Sigmoid colon (tissue), 7 donors: ENCODE measurements around the gene BIRC7. TPM values are rescaled to one million over a fixed set of nuclear protein-coding genes. Genes with fewer than 3 reads are reported as not detected.

Experiments
- DNase-seq: peaks from one replicate; pipeline ENCODE4 v3.0.0-alpha.2; 2019
- H3K27ac ChIP-seq, 4 donors: fragments of 200-600 bp; sonication (generic); one replicate each; pipeline ENCODE4 v1.5.1; 2016 to 2019; ENCODE audit warnings: mild to moderate bottlenecking in 1 of 4
- H3K27me3 ChIP-seq, 3 donors: fragments of 200-600 bp; sonication (generic); one replicate each; pipeline ENCODE4 v1.5.1; 2019; ENCODE audit warnings: mild to moderate bottlenecking in 1 of 3
- H3K36me3 ChIP-seq, 4 donors: fragments of 200-600 bp; sonication (generic); one replicate each; pipeline ENCODE4 v1.5.1; 2016 to 2019
- H3K4me1 ChIP-seq, 4 donors: fragments of 200-600 bp; sonication (generic); one replicate each; pipeline ENCODE4 v1.5.1; 2017 to 2019
- H3K4me3 ChIP-seq, 4 donors: fragments of 200-600 bp; sonication (generic); one replicate each; pipeline ENCODE4 v1.5.1; 2017 to 2019; ENCODE audit warnings: mild to moderate bottlenecking in 2 of 4, moderate library complexity in 1 of 4
- H3K9me3 ChIP-seq, 4 donors: fragments of 200-600 bp in 3 of 4; sonication (generic) in 3 of 4; one replicate each; pipeline versions ENCODE4 v1.5.1 to v1.6.1; 2013 to 2019
- CTCF ChIP-seq, 4 experiments: fragments of 450-650 bp in 3 of 4; fragments of 200-600 bp in 1 of 4; IDR thresholded peaks; one replicate each; pipeline ENCODE4 v1.5.1; 2016 to 2019; ENCODE audit warnings: antibody characterized with exemption in 4 of 4, mild to moderate bottlenecking in 3 of 4, moderate library complexity in 2 of 4
- EP300 ChIP-seq, 4 donors: sonication (generic); formaldehyde crosslinking; IDR thresholded peaks; one replicate each; pipeline ENCODE4 v1.6.1; 2017; ENCODE audit warnings: antibody characterized with exemption in 4 of 4
- POLR2A ChIP-seq, 2 donors: fragments of 450-650 bp; IDR thresholded peaks; one replicate each; pipeline ENCODE4 v1.6.1; 2016; ENCODE audit warnings: antibody characterized with exemption in 2 of 2, mild to moderate bottlenecking in 2 of 2, moderate library complexity in 2 of 2
- POLR2AphosphoS5 ChIP-seq, 4 donors: sonication (generic); formaldehyde crosslinking; IDR thresholded peaks; one replicate each; pipeline ENCODE4 v1.6.1; 2017; ENCODE audit warnings: antibody characterized with exemption in 4 of 4
- WGBS, 2 donors: extraction: QIAGEN DNeasy Blood & Tissue Kit; methylation state at CpG; one replicate each; pipeline ENCODE4 v1.1.7; 2013; 5-methylcytosine and 5-hydroxymethylcytosine counted together
- intact Hi-C: fragments of 100-400 bp; cut with DNase I; formaldehyde crosslinking; loops from one replicate; pipeline ENCODE4 v1.15.1; 2023
- polyA plus RNA-seq, 3 donors: library from polyadenylated mRNA; stranded (reverse); fragments of 200-250 nt; gene quantifications; one replicate each; pipeline ENCODE4 v1.2.3, GENCODE V29; 2013
- total RNA-seq, 4 donors: library from RNA; depleted of rRNA; stranded (reverse); fragments of >200 nt; gene quantifications; one replicate each; pipeline ENCODE4 v1.1.0, GENCODE V29; 2016
- donor health status: healthy with polysubstance abuse.
- donor health status: Bipolar disorder and iron deficiency.
- donor health status: healthy.

BIRC7 gene
- total and polyA plus RNA-seq, 7 donors = 0.15 to 1.2 (median 0.66) TPM; not detected in 3

- DNase-seq = no peak
- no peaks in the 10 kb centered on the region for H3K36me3 ChIP-seq
- TF ChIP-seq EP300 (IDR thresholded peaks at IDR 0.05) = no peak
- TF ChIP-seq POLR2A (IDR thresholded peaks at IDR 0.05) = no peak
- TF ChIP-seq POLR2AphosphoS5 (IDR thresholded peaks at IDR 0.05) = no peak
- TF ChIP-seq CTCF (IDR thresholded peaks at IDR 0.05) = no peak
- no peaks in the 10 kb centered on the region for H3K9me3 ChIP-seq
- intact Hi-C loops = no loop called here
- peaks cover 0 to 17% (median 15%) of the 10 kb centered on the region in 4 donors for H3K4me1 ChIP-seq
- peaks cover 23 to 92% (median 60%) of the 10 kb centered on the region in 3 donors for H3K27me3 ChIP-seq
- 64 to 74% methylated on average over 8 of the region's 8 CpGs for WGBS, 2 donors
- no peak overlapping the region for H3K4me3 ChIP-seq
- no peak overlapping the region for H3K27ac ChIP-seq
Observed at GRCh38 chr20:63252284-63252711, 16.6 kb downstream of the BIRC7 start.

DNA sequence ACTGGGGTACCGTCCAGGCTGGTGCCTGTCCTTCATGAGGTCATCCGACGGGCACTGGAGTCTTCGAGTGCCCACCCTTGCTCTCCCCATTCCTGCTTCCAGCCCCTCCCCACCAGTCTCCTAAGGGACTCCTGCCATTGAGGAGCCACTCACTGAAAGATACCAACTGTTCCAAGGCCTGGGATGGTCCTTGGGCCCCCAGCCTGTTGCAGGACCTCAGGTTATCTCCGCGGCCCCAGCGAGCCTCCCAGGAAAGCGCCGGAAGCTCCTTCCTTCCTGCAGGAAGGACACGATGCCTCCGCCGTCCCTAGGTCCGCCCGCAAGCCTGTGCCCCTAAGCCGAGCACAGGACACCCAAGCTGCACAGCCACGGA lies 17.3 kb downstream of the BIRC7 start:
- peaks cover 23 to 85% (median 53%) of the 10 kb centered on the region in 3 donors for H3K27me3 ChIP-seq
- DNase-seq = no peak
- H3K36me3 ChIP-seq = no peaks in the 10 kb centered on the region
- WGBS, 2 donors = 12 to 27% methylated on average over 16 of the region's 16 CpGs
- TF ChIP-seq EP300 (IDR thresholded peaks at IDR 0.05) (no peak), CTCF (IDR thresholded peaks at IDR 0.05) (no peak), POLR2AphosphoS5 (IDR thresholded peaks at IDR 0.05) (no peak), POLR2A (IDR thresholded peaks at IDR 0.05) (no peak)
- no peaks in the 10 kb centered on the region for H3K9me3 ChIP-seq
- H3K4me3 ChIP-seq = peak overlapping the region in 3 of 4 donors; percentile 23 to 43 (median 42)
- no peak overlapping the region for H3K27ac ChIP-seq
- H3K4me1 ChIP-seq = peaks cover 0 to 17% (median 15%) of the 10 kb centered on the region in 4 donors
- intact Hi-C loops = no loop called here

DNA sequence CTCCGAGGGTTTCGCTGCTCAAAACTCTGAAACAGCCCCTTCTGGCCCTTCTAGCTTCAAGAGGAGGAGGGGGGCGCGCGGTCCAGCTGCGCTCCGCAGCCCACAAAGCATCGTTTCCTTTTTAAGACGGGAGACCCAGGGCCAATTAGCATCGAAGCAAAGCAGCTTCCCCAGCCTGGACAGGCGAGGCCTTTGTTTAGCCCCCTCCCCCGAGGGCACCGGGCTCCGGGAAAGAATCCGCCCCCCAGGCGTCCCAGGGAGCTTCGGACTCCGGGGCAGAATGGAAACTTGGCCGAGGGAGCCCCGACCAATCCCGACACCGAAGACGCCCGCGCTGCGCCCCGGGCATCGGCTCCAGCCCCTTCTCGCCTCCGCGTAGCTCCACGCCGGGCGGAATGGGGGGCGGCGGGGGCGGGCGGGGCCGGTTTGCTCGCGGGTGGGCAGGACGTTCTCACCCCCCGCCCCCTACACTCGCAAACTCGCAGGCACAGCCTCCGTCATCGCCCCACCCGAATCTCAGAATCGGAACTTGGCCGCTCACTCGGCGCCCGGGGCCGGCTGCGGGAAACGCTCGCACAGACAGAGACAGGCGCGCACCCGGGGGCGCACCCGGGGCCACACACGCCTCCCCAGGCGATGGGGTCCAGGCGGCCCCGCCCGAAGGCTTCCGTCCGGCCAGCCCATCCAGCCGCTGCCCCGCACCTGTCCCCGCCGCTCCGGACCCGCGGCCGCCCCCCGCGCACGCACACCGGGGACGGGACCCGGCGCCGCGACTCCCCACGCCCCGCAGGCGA lies 17.9 kb downstream of the BIRC7 start:
- intact Hi-C loops = no loop called here
- TF ChIP-seq EP300 (IDR thresholded peaks at IDR 0.05) (no peak), CTCF (IDR thresholded peaks at IDR 0.05) (no peak), POLR2A (IDR thresholded peaks at IDR 0.05) (no peak), POLR2AphosphoS5 (IDR thresholded peaks at IDR 0.05) (no peak)
- Histone ChIP-seq H3K4me3 (peak overlapping the region; percentile 14 to 43 (median 32)), H3K4me1 (peaks cover 0 to 17% (median 15%) of the 10 kb centered on the region in 4 donors), H3K27ac (no peak overlapping the region), H3K27me3 (peaks cover 23 to 79% (median 47%) of the 10 kb centered on the region in 3 donors), H3K9me3 (no peaks in the 10 kb centered on the region), H3K36me3 (no peaks in the 10 kb centered on the region)
- WGBS, 2 donors = 2 to 5% methylated on average over 89 of the region's 89 CpGs
- DNase-seq = no peak

- Histone ChIP-seq H3K4me1 (peaks cover 0 to 17% (median 15%) of the 10 kb centered on the region in 4 donors), H3K27ac (no peak within 1 kb of the TSS)
Observed at GRCh38 chr20:63254232-63254605, 18.5 kb downstream of the BIRC7 start, which contains the start of gene NKAIN4. Gene NKAIN4 (minus strand): TSS chr20:63254463. CDS start chr20:63254450, 13 bp downstream.

More at GRCh38 chr20:63254232-63254605, 18.5 kb downstream of the BIRC7 start, which contains the start of gene NKAIN4:
- Histone ChIP-seq H3K27me3 (peaks cover 23 to 78% (median 44%) of the 10 kb centered on the region in 3 donors), H3K9me3 (no peaks in the 10 kb centered on the region), H3K36me3 (no peaks in the 10 kb centered on the region), H3K4me3 (peak within 1 kb of the TSS; percentile 14 to 43 (median 32))
- DNase-seq = no peak
- intact Hi-C loops = no loop called here
- WGBS, 2 donors = 2 to 10% methylated on average over 46 of the region's 46 CpGs
- TF ChIP-seq POLR2A (IDR thresholded peaks at IDR 0.05) = no peak
- TF ChIP-seq EP300 (IDR thresholded peaks at IDR 0.05) = no peak
- TF ChIP-seq CTCF (IDR thresholded peaks at IDR 0.05) = no peak
- TF ChIP-seq POLR2AphosphoS5 (IDR thresholded peaks at IDR 0.05) = no peak
